Endothelial cell of umbilical vein (primary cell): ENCODE results near the gene DEFB126. TPM values are rescaled to one million over a fixed set of nuclear protein-coding genes. Genes with fewer than 3 reads are reported as not detected.

Experiments used
- BruUV-seq: library from RNA; stranded (reverse); fragments of 400-500 nt; replicated peaks from 2 replicates; lab custom pipeline; 2021; lab: Mats Ljungman, UMichigan
- CTCF ChIA-PET: fragments of 300-600, 350-600 bp; sonication (Branson Sonifier 250); formaldehyde crosslinking; loops from one replicate; lab custom pipeline; 2021; ENCODE audit warnings: antibody characterized with exemption, inconsistent platforms; lab: Charles Lee
- POLR2A ChIA-PET: fragments of 300-600, 350-600 bp; sonication (Branson Sonifier 250); formaldehyde crosslinking; loops from one replicate; lab custom pipeline; 2021; ENCODE audit warnings: antibody characterized with exemption, inconsistent platforms; lab: Charles Lee
- DNase-seq: peaks from one replicate; pipeline ENCODE4 v3.0.0-alpha.2; 2011; ENCODE audit warnings: low read depth, low spot score
- FAIRE-seq: peaks from 2 replicates; lab custom pipeline; 2011; peaks lifted over from hg19 to GRCh38; lab: Jason Lieb, UNC
- H2AFZ ChIP-seq: 2 replicates; pipeline ENCODE4 v1.6.0; 2012; ENCODE audit warnings: low read depth, low read length, control low read depth, inconsistent platforms
- H3K27ac ChIP-seq: 2 replicates; pipeline ENCODE4 v1.5.1; 2011; ENCODE audit warnings: low read depth, mild to moderate bottlenecking, control low read depth, low read length, moderate library complexity; ENCODE audit not compliant: insufficient read depth
- H3K27me3 ChIP-seq, 2 experiments: 2 replicates each; pipeline versions ENCODE4 v1.6.0 to v1.6.1; 2011; ENCODE audit warnings: low read length in 2 of 2, mixed read lengths in 1 of 2; ENCODE audit not compliant: control insufficient read depth in 2 of 2, insufficient read depth in 2 of 2
- H3K36me3 ChIP-seq, 2 experiments: 2 replicates in 1 of 2; 3 replicates in 1 of 2; pipeline ENCODE4 v1.5.1; 2011; ENCODE audit warnings: low read length in 2 of 2, mild to moderate bottlenecking in 1 of 2, moderate library complexity in 1 of 2; ENCODE audit not compliant: control insufficient read depth in 2 of 2, insufficient read depth in 2 of 2; ENCODE audit errors: extremely low read depth in 1 of 2
- H3K4me1 ChIP-seq: 3 replicates; pipeline ENCODE4 v1.5.1; 2011; ENCODE audit warnings: mild to moderate bottlenecking, low read length; ENCODE audit not compliant: control insufficient read depth, insufficient read depth; ENCODE audit errors: extremely low read depth
- H3K4me2 ChIP-seq: 2 replicates; pipeline ENCODE4 v1.6.1; 2011; ENCODE audit warnings: low read length, control low read depth, mixed read lengths; ENCODE audit not compliant: insufficient read depth
- H3K4me3 ChIP-seq, 3 experiments: fragments of 200-600 bp in 1 of 3; sonication (generic), shearing (Covaris generic) in 1 of 3; replicated peaks in 1 of 3; 2 replicates each; pipeline ENCODE4 v1.5.1; 2011 to 2016; ENCODE audit warnings: control low read depth in 3 of 3, low read length in 3 of 3, mild to moderate bottlenecking in 2 of 3, inconsistent platforms in 1 of 3, low read depth in 1 of 3, moderate library complexity in 1 of 3; ENCODE audit not compliant: insufficient read depth in 1 of 3
- H3K79me2 ChIP-seq: 2 replicates; pipeline ENCODE4 v1.6.0; 2012; ENCODE audit warnings: low read length, inconsistent platforms; ENCODE audit not compliant: control insufficient read depth, insufficient read depth
- H3K9ac ChIP-seq: replicated peaks from 2 replicates; pipeline ENCODE3; 2011; ENCODE audit warnings: low read length, control low read depth; ENCODE audit not compliant: insufficient read depth; ENCODE audit errors: extremely low read depth
- H3K9me1 ChIP-seq: replicated peaks from 3 replicates; pipeline ENCODE4 v1.6.0; 2011; ENCODE audit warnings: mild to moderate bottlenecking, low read length; ENCODE audit not compliant: control insufficient read depth, insufficient read depth; ENCODE audit errors: extremely low read depth
- H3K9me3 ChIP-seq: replicated peaks from 2 replicates; pipeline ENCODE4 v1.5.1; 2012; ENCODE audit warnings: low read length, inconsistent platforms; ENCODE audit not compliant: control insufficient read depth, insufficient read depth
- H4K20me1 ChIP-seq: replicated peaks from 2 replicates; pipeline ENCODE3; 2011; ENCODE audit warnings: mild to moderate bottlenecking, low read length; ENCODE audit not compliant: control insufficient read depth, insufficient read depth; ENCODE audit errors: extremely low read depth
- EZH2 ChIP-seq: IDR thresholded peaks from 2 replicates; pipeline ENCODE4 v1.6.1; 2012; ENCODE audit warnings: borderline replicate concordance, low read depth, mild to moderate bottlenecking, moderate library complexity, low read length, inconsistent platforms; ENCODE audit not compliant: severe bottlenecking
- FOS ChIP-seq: IDR thresholded peaks from 2 replicates; pipeline ENCODE4 v1.6.1; 2011; ENCODE audit warnings: mild to moderate bottlenecking, low read length, moderate library complexity, borderline replicate concordance; ENCODE audit not compliant: insufficient read depth
- GATA2 ChIP-seq: IDR thresholded peaks from 2 replicates; pipeline ENCODE4 v1.7.0; 2011; ENCODE audit warnings: low read depth, mild to moderate bottlenecking, moderate library complexity, mixed read lengths, low read length; ENCODE audit not compliant: insufficient read length, insufficient read depth
- JUN ChIP-seq: IDR thresholded peaks from 2 replicates; pipeline ENCODE4 v1.6.1; 2011; ENCODE audit warnings: borderline replicate concordance, low read depth; ENCODE audit not compliant: insufficient read length, insufficient read depth
- MYC ChIP-seq: IDR thresholded peaks from one replicate; pipeline ENCODE4 v1.6.1; 2011; ENCODE audit warnings: mild to moderate bottlenecking, low read depth, low read length
- POLR2A ChIP-seq: IDR thresholded peaks from 2 replicates; pipeline ENCODE4 v1.6.1; 2012; ENCODE audit warnings: low read depth, mild to moderate bottlenecking, control low read depth, low read length
- POLR2AphosphoS5 ChIP-seq: IDR thresholded peaks from 2 replicates; pipeline ENCODE4 v1.6.1; 2012; ENCODE audit warnings: low read depth, mild to moderate bottlenecking, control low read depth, low read length, moderate library complexity; ENCODE audit not compliant: insufficient read depth
- dilution Hi-C: fragments of 300-500 bp; cut with MboI; formaldehyde crosslinking; loops from one replicate; pipeline ENCODE4 v1.15.0; 2019; ENCODE audit warnings: low sequenced_read_pairs; ENCODE audit not compliant: extremely low pct_ligation_motif_present
- intact Hi-C: fragments of 100-400 bp; cut with micrococcal nuclease; formaldehyde crosslinking; loops from one replicate; pipeline ENCODE4 v1.10.0; 2022
- polyA plus RNA-seq, 4 experiments: library from polyadenylated mRNA; depleted of rRNA in 3 of 4; stranded (reverse) in 3 of 4; unstranded in 1 of 4; fragments of >200 nt; gene quantifications; 2 replicates each; pipeline versions ENCODE4 v1.2.1 to v1.2.3, GENCODE V29; 2011 to 2012; ENCODE audit warnings: missing spikeins in 1 of 4
- total RNA-seq: library from RNA; stranded (reverse); gene quantifications from 2 replicates; pipeline ENCODE4 v1.2.3, GENCODE V29; 2021
- TF ChIP-seq, protein P1 (sequence below), 2 donors: IDR thresholded peaks; 1 replicate in 1 of 2; 2 replicates in 1 of 2; pipeline ENCODE4 v1.5.1; 2011; ENCODE audit warnings: low read length in 2 of 2, mild to moderate bottlenecking in 2 of 2, moderate library complexity in 2 of 2, control low read depth in 1 of 2, inconsistent platforms in 1 of 2, low read depth in 1 of 2; ENCODE audit not compliant: insufficient read depth in 1 of 2; ENCODE audit errors: extremely low read depth in 1 of 2
- TF ChIP-seq, protein P2 (sequence below): IDR thresholded peaks from 2 replicates; pipeline ENCODE4 v1.6.1; 2011; ENCODE audit not compliant: insufficient read depth, insufficient read length

DEFB126 gene
- total and polyA plus RNA-seq, 2 donors (not counting 3 experiments of a cell fraction or from before 2014, with no cell fraction given), result not detected

DNA sequence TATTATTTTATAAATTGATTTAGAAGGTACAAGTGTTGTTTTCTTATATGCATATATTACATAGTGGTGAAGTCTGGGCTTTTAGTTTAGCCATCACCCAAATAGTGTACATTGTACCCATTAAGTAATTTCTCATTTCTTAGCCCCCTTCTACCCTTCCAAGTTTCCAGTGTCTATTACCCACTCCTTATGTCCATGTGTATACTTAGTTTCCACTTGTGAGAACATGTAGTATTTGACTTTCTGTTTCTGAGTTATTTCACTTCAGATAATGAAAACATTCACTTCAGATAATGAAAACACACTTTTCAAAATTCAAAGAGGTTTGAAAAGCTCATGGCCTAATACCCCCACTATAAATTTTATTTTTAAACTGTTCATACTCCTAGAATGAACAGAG lies 40.4 kb upstream of the DEFB126 start:
- H3K9ac ChIP-seq, result no peak overlapping the region
- ChIA-PET CTCF (no interaction called here), POLR2A (no interaction called here)
- no peaks in the 10 kb centered on the region for H3K9me3 ChIP-seq
- no peaks in the 10 kb centered on the region for H4K20me1 ChIP-seq
- no TSS peak for BruUV-seq
- H3K4me3 ChIP-seq, result no peak overlapping the region
- FAIRE-seq, result no peak
- H3K4me1 ChIP-seq, result no peaks in the 10 kb centered on the region
- H3K27me3 ChIP-seq, result peaks cover 0 to 7% of the 10 kb centered on the region in 2 experiments
- H2AFZ ChIP-seq, result no peak overlapping the region
- H3K9me1 ChIP-seq, result no peaks in the 10 kb centered on the region
- H3K27ac ChIP-seq, result no peak overlapping the region
- intact Hi-C loops, result no loop called here
- TF ChIP-seq, protein P1, sequence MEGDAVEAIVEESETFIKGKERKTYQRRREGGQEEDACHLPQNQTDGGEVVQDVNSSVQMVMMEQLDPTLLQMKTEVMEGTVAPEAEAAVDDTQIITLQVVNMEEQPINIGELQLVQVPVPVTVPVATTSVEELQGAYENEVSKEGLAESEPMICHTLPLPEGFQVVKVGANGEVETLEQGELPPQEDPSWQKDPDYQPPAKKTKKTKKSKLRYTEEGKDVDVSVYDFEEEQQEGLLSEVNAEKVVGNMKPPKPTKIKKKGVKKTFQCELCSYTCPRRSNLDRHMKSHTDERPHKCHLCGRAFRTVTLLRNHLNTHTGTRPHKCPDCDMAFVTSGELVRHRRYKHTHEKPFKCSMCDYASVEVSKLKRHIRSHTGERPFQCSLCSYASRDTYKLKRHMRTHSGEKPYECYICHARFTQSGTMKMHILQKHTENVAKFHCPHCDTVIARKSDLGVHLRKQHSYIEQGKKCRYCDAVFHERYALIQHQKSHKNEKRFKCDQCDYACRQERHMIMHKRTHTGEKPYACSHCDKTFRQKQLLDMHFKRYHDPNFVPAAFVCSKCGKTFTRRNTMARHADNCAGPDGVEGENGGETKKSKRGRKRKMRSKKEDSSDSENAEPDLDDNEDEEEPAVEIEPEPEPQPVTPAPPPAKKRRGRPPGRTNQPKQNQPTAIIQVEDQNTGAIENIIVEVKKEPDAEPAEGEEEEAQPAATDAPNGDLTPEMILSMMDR (IDR thresholded peaks at IDR 0.05; ENCODE audit: extremely low read depth in 1 of 2, insufficient read depth in 1 of 2, low read depth in 1 of 2, low read length in 2 of 2), result no peak
- TF ChIP-seq MYC (no peak), POLR2A (no peak), POLR2AphosphoS5 (no peak), JUN (no peak), GATA2 (no peak), EZH2 (no peak), FOS (no peak)
- TF ChIP-seq, protein P2, sequence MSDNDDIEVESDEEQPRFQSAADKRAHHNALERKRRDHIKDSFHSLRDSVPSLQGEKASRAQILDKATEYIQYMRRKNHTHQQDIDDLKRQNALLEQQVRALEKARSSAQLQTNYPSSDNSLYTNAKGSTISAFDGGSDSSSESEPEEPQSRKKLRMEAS, result no peak
- dilution Hi-C loops, result no loop called here
- no peak overlapping the region for H3K4me2 ChIP-seq
- no peaks in the 10 kb centered on the region for H3K79me2 ChIP-seq
- no peak for DNase-seq
- no peaks in the 10 kb centered on the region for H3K36me3 ChIP-seq
